ENCODE results near the gene PITX2. TPM values are rescaled to one million over a fixed set of nuclear protein-coding genes. Genes with fewer than 3 reads are reported as not detected.

PITX2 gene
- total and polyA plus RNA-seq, 3 experiments from 2014 or later, result not detected

DNA sequence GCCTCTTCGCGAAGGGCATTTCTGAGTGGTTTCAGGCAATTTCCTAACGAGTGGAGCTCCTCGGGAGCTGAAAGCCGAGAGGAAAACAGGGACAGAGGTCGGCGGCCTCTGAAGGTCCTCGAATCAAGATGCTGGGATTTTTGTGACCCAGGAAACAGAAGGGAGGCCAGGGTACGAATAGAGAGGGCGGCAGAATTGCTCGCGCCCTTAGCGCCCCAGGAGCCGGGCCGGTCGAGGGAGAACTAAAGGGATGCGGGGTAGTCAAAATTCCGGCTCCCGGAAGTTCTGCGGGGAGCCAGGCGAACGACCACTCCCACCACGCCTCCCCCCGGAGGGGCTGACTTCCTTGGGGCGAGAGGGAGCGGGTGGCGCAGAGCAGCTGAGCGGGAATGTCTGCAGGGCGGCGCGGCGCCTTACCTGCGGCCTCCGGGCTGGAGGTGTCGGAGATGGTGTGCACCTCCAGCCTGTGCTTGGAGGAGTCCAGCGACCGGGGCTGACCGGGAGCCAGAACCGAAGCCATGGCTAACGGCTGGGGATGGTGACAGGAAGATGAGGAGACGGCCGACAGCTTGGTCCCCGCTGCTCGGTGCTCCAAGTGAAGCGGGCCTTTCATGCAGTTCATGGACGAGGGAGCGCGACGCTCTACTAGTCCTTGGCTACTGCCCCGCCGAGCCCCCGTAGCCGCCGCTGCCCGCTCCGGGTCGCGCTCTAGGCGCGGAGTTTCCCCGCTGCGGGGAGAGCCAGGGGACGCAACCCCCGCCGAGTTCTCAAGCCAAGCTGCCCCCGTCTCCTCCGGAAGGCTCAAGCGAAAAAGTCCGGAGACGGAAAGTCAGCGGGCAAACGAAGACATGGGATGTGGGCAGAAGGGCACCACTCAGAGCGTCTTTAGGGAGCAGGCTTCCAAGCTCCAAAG lies 782 bp downstream of the PITX2 start:
- peak overlapping the region in 6 of 7 donors; percentile 50 to 82 (median 63) for H3K4me3 Mint-ChIP-seq
- H3K36me3 ChIP-seq (ENCODE audit: insufficient read depth, low read length), result no peaks in the 10 kb centered on the region
- peaks cover 70 to 96% of the 10 kb centered on the region in 2 donors for H3K27me3 Mint-ChIP-seq
- H3K27ac ChIP-seq (ENCODE audit: low read depth, low read length), result no peak overlapping the region
- H3K36me3 Mint-ChIP-seq, result no peaks in the 10 kb centered on the region
- peaks cover 67% of the 10 kb centered on the region for H3K27me3 ChIP-seq (ENCODE audit: insufficient read depth, low read length, poor library complexity, severe bottlenecking)
- ChIA-PET CTCF (no interaction called here), POLR2A (no interaction called here)
- no peak overlapping the region for H3K27ac Mint-ChIP-seq
- no peaks in the 10 kb centered on the region for H3K4me1 ChIP-seq (ENCODE audit: insufficient read depth, low read length)
- DNase-seq, result no peak
- H3K9me3 Mint-ChIP-seq, result peaks cover 0 to 24% (median 14%) of the 10 kb centered on the region in 5 donors
- H3K4me3 ChIP-seq (ENCODE audit: low read length), result no peak overlapping the region
- no peaks in the 10 kb centered on the region for H3K9me3 ChIP-seq (ENCODE audit: low read length)
- peaks cover 27 to 54% (median 30%) of the 10 kb centered on the region in 3 donors for H3K4me1 Mint-ChIP-seq

GRCh38 chr4:110621328-110621812 lies 1.5 kb downstream of the PITX2 start:
- CTCF ChIA-PET, result no interaction called here

DNA sequence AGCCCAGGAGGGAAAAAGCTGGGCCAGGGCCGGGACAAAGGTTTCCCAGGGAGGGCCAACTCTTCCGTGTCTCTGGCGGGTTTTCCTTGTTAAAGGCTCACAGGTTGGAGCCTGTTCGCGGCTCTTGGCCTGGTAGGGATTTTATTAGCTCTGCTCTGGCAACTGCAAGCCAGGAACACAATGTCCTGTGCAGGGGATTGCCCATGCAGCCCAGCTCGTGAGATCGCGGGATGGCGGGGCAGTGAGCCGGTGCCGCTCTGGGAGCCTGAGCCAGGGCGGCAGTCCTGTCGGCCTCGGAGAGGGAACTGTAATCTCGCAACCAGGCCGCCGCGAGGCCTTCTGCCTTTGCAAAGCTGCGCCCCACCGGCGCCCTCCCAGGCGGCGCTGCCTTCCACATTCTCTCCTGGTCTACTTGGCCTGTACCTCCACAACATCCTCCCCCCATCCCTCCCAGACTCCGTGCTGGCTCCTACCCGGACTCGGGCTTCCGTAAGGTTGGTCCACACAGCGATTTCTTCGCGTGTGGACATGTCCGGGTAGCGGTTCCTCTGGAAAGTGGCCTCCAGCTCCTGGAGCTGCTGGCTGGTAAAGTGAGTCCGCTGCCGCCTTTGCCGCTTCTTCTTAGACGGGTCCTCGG lies 2.1 kb downstream of the PITX2 start:
- peaks cover 27 to 59% (median 30%) of the 10 kb centered on the region in 3 donors for H3K4me1 Mint-ChIP-seq
- no peaks in the 10 kb centered on the region for H3K4me1 ChIP-seq (ENCODE audit: insufficient read depth, low read length)
- ChIA-PET POLR2A (no interaction called here), CTCF (no interaction called here)
- H3K9me3 Mint-ChIP-seq, result peaks cover 0 to 24% (median 12%) of the 10 kb centered on the region in 5 donors
- no peaks in the 10 kb centered on the region for H3K9me3 ChIP-seq (ENCODE audit: low read length)
- peaks cover 77% of the 10 kb centered on the region for H3K27me3 ChIP-seq (ENCODE audit: insufficient read depth, low read length, poor library complexity, severe bottlenecking)
- no peak overlapping the region for H3K27ac ChIP-seq (ENCODE audit: low read depth, low read length)
- H3K4me3 Mint-ChIP-seq, result peak overlapping the region in 4 of 7 donors; percentile 41 to 60 (median 57)
- no peak for DNase-seq
- peaks cover 73 to 96% of the 10 kb centered on the region in 2 donors for H3K27me3 Mint-ChIP-seq
- no peak overlapping the region for H3K4me3 ChIP-seq (ENCODE audit: low read length)
- no peak overlapping the region for H3K27ac Mint-ChIP-seq
- H3K36me3 ChIP-seq (ENCODE audit: insufficient read depth, low read length), result no peaks in the 10 kb centered on the region
- no peaks in the 10 kb centered on the region for H3K36me3 Mint-ChIP-seq

More at GRCh38 chr4:110621328-110621812, 1.5 kb downstream of the PITX2 start:
- Histone ChIP-seq H3K36me3 (ENCODE audit: insufficient read depth, low read length) (no peaks in the 10 kb centered on the region), H3K4me1 (ENCODE audit: insufficient read depth, low read length) (no peaks in the 10 kb centered on the region), H3K27ac (ENCODE audit: low read depth, low read length) (no peak overlapping the region), H3K9me3 (ENCODE audit: low read length) (no peaks in the 10 kb centered on the region), H3K27me3 (ENCODE audit: insufficient read depth, low read length, poor library complexity, severe bottlenecking) (peaks cover 73% of the 10 kb centered on the region), H3K4me3 (ENCODE audit: low read length) (no peak overlapping the region)
- Mint-ChIP-seq H3K27me3 (peaks cover 73 to 96% of the 10 kb centered on the region in 2 donors), H3K9me3 (peaks cover 0 to 24% (median 13%) of the 10 kb centered on the region in 5 donors), H3K36me3 (no peaks in the 10 kb centered on the region), H3K27ac (no peak overlapping the region), H3K4me1 (peaks cover 27 to 54% (median 30%) of the 10 kb centered on the region in 3 donors), H3K4me3 (peak overlapping the region in 4 of 7 donors; percentile 45 to 82 (median 59))
- DNase-seq, result no peak
- POLR2A ChIA-PET, result no interaction called here

GRCh38 chr4:110620322-110620690 lies 2.6 kb downstream of the PITX2 start:
- no peaks in the 10 kb centered on the region for H3K9me3 ChIP-seq (ENCODE audit: low read length)
- H3K36me3 ChIP-seq (ENCODE audit: insufficient read depth, low read length), result no peaks in the 10 kb centered on the region
- no peak for DNase-seq
- H3K4me3 ChIP-seq (ENCODE audit: low read length), result no peak overlapping the region
- H3K9me3 Mint-ChIP-seq, result peaks cover 0 to 25% (median 12%) of the 10 kb centered on the region in 5 donors
- no peaks in the 10 kb centered on the region for H3K36me3 Mint-ChIP-seq
- CTCF ChIA-PET, result no interaction called here
- H3K4me1 Mint-ChIP-seq, result peaks cover 27 to 62% (median 32%) of the 10 kb centered on the region in 3 donors
- peaks cover 74 to 96% of the 10 kb centered on the region in 2 donors for H3K27me3 Mint-ChIP-seq
- H3K4me1 ChIP-seq (ENCODE audit: insufficient read depth, low read length), result no peaks in the 10 kb centered on the region
- peaks cover 81% of the 10 kb centered on the region for H3K27me3 ChIP-seq (ENCODE audit: insufficient read depth, low read length, poor library complexity, severe bottlenecking)
- H3K4me3 Mint-ChIP-seq, result peak overlapping the region in 3 of 7 donors; percentile 24 to 53 (median 41)
- no peak overlapping the region for H3K27ac Mint-ChIP-seq
- no peak overlapping the region for H3K27ac ChIP-seq (ENCODE audit: low read depth, low read length)
- POLR2A ChIA-PET, result no interaction called here

GRCh38 chr4:110619463-110620247 lies 3.2 kb downstream of the PITX2 start:
- H3K27ac Mint-ChIP-seq, result no peak overlapping the region
- DNase-seq, result no peak
- ChIA-PET POLR2A (no interaction called here), CTCF (no interaction called here)
- peaks cover 0 to 29% (median 13%) of the 10 kb centered on the region in 5 donors for H3K9me3 Mint-ChIP-seq
- no peaks in the 10 kb centered on the region for H3K9me3 ChIP-seq (ENCODE audit: low read length)
- H3K4me3 ChIP-seq (ENCODE audit: low read length), result no peak overlapping the region
- H3K4me1 Mint-ChIP-seq, result peaks cover 27 to 65% (median 35%) of the 10 kb centered on the region in 3 donors
- no peaks in the 10 kb centered on the region for H3K36me3 ChIP-seq (ENCODE audit: insufficient read depth, low read length)
- H3K4me1 ChIP-seq (ENCODE audit: insufficient read depth, low read length), result no peaks in the 10 kb centered on the region
- H3K27me3 ChIP-seq (ENCODE audit: insufficient read depth, low read length, poor library complexity, severe bottlenecking), result peaks cover 81% of the 10 kb centered on the region
- no peak overlapping the region for H3K27ac ChIP-seq (ENCODE audit: low read depth, low read length)
- no peaks in the 10 kb centered on the region for H3K36me3 Mint-ChIP-seq
- peak overlapping the region in 5 of 7 donors; percentile 11 to 55 (median 29) for H3K4me3 Mint-ChIP-seq
- H3K27me3 Mint-ChIP-seq, result peaks cover 77 to 94% of the 10 kb centered on the region in 2 donors

GRCh38 chr4:110618581-110619462 lies 4.1 kb downstream of the PITX2 start:
- CTCF ChIA-PET, result no interaction called here
- POLR2A ChIA-PET, result no interaction called here
- H3K4me3 Mint-ChIP-seq, result peak overlapping the region in 1 of 7 donors; percentile 49
- peaks cover 0 to 28% (median 12%) of the 10 kb centered on the region in 5 donors for H3K9me3 Mint-ChIP-seq
- Histone ChIP-seq H3K27me3 (ENCODE audit: insufficient read depth, low read length, poor library complexity, severe bottlenecking) (peaks cover 81% of the 10 kb centered on the region), H3K27ac (ENCODE audit: low read depth, low read length) (no peak overlapping the region), H3K4me1 (ENCODE audit: insufficient read depth, low read length) (no peaks in the 10 kb centered on the region), H3K36me3 (ENCODE audit: insufficient read depth, low read length) (no peaks in the 10 kb centered on the region), H3K9me3 (ENCODE audit: low read length) (no peaks in the 10 kb centered on the region), H3K4me3 (ENCODE audit: low read length) (no peak overlapping the region)
- peaks cover 82 to 93% of the 10 kb centered on the region in 2 donors for H3K27me3 Mint-ChIP-seq
- H3K27ac Mint-ChIP-seq, result no peak overlapping the region
- DNase-seq, result no peak
- no peaks in the 10 kb centered on the region for H3K36me3 Mint-ChIP-seq
- H3K4me1 Mint-ChIP-seq, result peaks cover 27 to 65% (median 35%) of the 10 kb centered on the region in 3 donors

All from CD8-positive, alpha-beta memory T cell (primary cell).